GM23248 (cell line): ENCODE data around the gene CACNA1B.

Experiments used
- EZH2 ChIP-seq: fragments of 200-600 bp; sonication (generic); IDR thresholded peaks from 2 replicates; pipeline ENCODE4 v1.6.1; 2018; ENCODE audit warnings: antibody characterized with exemption, mild to moderate bottlenecking; ENCODE audit not compliant: insufficient read depth, poor library complexity, severe bottlenecking
- EZH2phosphoT487 ChIP-seq: fragments of 200-600 bp; sonication (generic); IDR thresholded peaks from 2 replicates; pipeline ENCODE4 v1.6.1; 2018; ENCODE audit warnings: antibody characterized with exemption, moderate library complexity, mild to moderate bottlenecking, low read depth; ENCODE audit not compliant: insufficient read depth

DNA sequence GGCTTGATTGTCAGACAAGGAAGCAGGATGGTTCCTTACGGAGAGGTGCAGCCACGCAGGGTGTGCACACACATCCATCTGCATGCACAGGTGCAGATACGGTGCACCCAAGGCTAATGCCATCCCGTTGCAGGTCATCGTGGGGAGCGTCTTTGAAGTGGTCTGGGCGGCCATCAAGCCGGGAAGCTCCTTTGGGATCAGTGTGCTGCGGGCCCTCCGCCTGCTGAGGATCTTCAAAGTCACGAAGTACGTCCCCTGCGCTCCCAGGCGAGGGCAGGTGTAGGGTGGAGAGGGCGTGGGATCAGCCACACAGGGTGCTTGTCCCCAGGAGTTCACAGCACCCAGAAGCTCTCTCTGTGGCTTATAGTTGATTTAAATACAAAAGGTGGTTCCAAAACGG is 106.4 kb downstream of the CACNA1B start:
- TF ChIP-seq EZH2phosphoT487 = no peak
- TF ChIP-seq EZH2 = no peak
